Fibroblast of skin of scalp (primary cell): Measurements from ENCODE around the gene PABPC1L2B. TPM values are rescaled to one million over a fixed set of nuclear protein-coding genes. Genes with fewer than 3 reads are reported as not detected.
"Not testable (repeated sequence)": the region's sequence is repeated elsewhere in the genome, so short reads cannot be mapped to it uniquely, and the experiment has no call there.

Experiments used
- DNase-seq: peaks from one replicate; pipeline ENCODE4 v3.0.0-alpha.2; 2013
- polyA plus RNA-seq, 2 experiments: library from polyadenylated mRNA; unstranded; fragments of 120-200 nt; gene quantifications; one replicate each; pipeline ENCODE4 v1.2.1, GENCODE V29; 2013; ENCODE audit not compliant: insufficient read length in 2 of 2

The PABPC1L2B gene
- not detected for polyA plus RNA-seq (2013, experiment 1 of 2; ENCODE audit: insufficient read length)
- polyA plus RNA-seq (2013, experiment 2 of 2; ENCODE audit: insufficient read length): not detected

DNA sequence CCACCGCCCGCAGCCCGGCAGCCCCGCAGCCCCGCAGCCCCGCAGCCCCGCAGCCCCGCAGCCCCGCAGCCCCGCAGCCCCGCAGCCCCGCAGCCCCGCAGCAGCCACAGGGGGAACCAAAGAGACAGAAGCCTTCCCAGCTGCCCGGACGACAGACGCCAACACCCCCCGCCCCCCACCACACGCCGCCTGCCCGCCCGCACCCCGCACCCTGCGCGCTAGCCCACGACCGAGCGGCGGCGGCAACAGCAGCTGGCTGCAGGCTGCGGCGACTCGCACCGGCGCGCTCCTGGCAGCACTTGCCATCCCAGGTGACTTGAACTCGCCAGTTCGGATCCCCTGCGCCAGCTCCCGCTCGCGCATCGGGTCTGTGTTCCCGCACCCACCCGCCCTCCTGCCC is at the start of gene PABPC1L2B:
TSS of gene PABPC1L2B (plus strand) at position 207 of the 400 bp plus-strand sequence. CDS start 704 bp downstream, outside the sequence.
- DNase-seq: not testable (repeated sequence)

DNA sequence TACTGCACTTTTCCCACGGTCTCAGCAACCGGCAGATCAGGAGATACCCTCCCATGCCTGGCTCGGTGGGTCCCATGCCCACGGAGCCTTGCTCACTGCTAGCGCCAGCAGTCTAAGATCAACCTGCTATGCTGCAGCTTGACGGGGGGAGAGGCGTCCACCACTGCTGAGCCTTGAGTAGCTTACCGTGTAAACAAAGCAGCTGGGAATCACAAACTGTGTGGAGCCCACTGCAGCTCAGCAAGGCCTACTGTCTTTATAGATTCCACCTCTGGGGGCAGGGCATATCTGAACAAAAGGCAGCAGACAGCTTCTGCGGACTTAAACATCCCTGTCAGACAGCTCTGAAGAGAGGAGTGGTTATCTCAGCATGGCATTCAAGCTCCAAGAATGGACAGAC is 42.8 kb upstream of the PABPC1L2B start:
- not testable (repeated sequence) for DNase-seq

- not testable (repeated sequence) for DNase-seq
These were observed 30.9 kb upstream of the PABPC1L2B start for GRCh38 chrX:72971859-72972258.

DNA sequence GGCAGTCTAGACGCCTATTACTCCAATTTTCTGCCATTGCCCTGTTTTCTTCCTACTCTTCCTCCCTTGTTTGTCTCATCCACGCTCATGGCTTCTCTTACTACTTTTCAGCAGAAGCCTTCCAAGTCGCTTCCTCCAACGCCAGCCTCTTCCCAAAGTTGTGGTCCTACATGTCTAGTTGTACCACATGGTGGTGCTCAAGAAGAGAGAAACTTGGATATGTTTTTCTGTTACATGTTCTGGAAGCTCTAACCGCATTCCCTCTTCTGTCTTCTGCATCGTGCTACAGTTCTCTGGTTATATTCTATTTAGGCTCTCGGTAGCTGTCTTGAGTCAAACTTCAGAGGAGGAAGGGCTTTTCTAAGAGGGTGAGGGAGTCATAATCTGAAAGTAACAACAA is 27.9 kb upstream of the PABPC1L2B start:
- not testable (repeated sequence) for DNase-seq

GRCh38 chrX:72980894-72981469 is 21.8 kb upstream of the PABPC1L2B start:
- not testable (repeated sequence) for DNase-seq

- not testable (repeated sequence) for DNase-seq
These were observed 1.3 kb downstream of the PABPC1L2B start for GRCh38 chrX:73004032-73004431.

GRCh38 chrX:73021361-73022092 is 18.8 kb downstream of the PABPC1L2B start:
- DNase-seq: no peak

GRCh38 chrX:73022093-73022445 is 19.3 kb downstream of the PABPC1L2B start:
- DNase-seq: not testable (repeated sequence)

DNA sequence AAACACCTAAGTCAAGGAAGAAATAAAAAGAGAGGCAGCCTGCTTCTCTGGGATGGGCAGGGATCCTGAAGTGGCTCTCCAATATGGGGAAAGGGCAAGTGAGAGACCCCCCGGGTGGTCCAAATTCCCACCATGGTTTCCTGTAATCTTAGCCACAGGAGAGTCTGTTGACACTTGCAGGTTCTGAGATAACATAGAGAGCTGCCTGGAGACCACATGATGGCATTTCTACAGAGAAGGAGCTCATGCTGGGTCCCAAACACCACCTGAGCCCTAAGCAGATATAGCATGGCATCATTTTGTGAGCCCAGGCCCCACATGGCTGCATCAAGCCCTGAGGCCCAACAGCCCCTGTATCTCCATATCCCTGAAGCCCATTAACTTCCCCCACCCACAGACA is 26.1 kb downstream of the PABPC1L2B start:
- DNase-seq: no peak
